Bronchial epithelial cell (primary cell): ENCODE data around the gene LAMA2. TPM values are rescaled to one million over a fixed set of nuclear protein-coding genes. Genes with fewer than 3 reads are reported as not detected.

Experiments
- DNase-seq: peaks from one replicate; pipeline ENCODE4 v3.0.0-alpha.2; 2010; ENCODE audit warnings: low read depth
- FAIRE-seq: peaks from 2 replicates; lab custom pipeline; 2011; peaks lifted over from hg19 to GRCh38; lab: Jason Lieb, UNC
- H3K27me3 ChIP-seq: 2 replicates; pipeline ENCODE4 v1.5.1; 2011; ENCODE audit warnings: low read length; ENCODE audit not compliant: control insufficient read depth, insufficient read depth
- H3K36me3 ChIP-seq: 2 replicates; pipeline ENCODE4 v1.5.1; 2011; ENCODE audit warnings: low read length; ENCODE audit not compliant: control insufficient read depth, insufficient read depth
- H3K4me3 ChIP-seq: 2 replicates; pipeline ENCODE4 v1.5.1; 2011; ENCODE audit warnings: mild to moderate bottlenecking, low read depth, low read length, control low read depth
- total RNA-seq: library from RNA; depleted of rRNA; stranded (reverse); fragments of >200 nt; gene quantifications from 2 replicates; pipeline ENCODE4 v1.2.1, GENCODE V29; 2014
- TF ChIP-seq, protein P1 (sequence below): IDR thresholded peaks from 2 replicates; pipeline ENCODE4 v1.5.1; 2011; ENCODE audit warnings: mild to moderate bottlenecking, moderate library complexity, low read length, control low read depth, inconsistent platforms; ENCODE audit not compliant: insufficient read depth, severe bottlenecking

LAMA2 gene
- total RNA-seq, 1 donor from 2014 or later = 2.6 TPM

DNA sequence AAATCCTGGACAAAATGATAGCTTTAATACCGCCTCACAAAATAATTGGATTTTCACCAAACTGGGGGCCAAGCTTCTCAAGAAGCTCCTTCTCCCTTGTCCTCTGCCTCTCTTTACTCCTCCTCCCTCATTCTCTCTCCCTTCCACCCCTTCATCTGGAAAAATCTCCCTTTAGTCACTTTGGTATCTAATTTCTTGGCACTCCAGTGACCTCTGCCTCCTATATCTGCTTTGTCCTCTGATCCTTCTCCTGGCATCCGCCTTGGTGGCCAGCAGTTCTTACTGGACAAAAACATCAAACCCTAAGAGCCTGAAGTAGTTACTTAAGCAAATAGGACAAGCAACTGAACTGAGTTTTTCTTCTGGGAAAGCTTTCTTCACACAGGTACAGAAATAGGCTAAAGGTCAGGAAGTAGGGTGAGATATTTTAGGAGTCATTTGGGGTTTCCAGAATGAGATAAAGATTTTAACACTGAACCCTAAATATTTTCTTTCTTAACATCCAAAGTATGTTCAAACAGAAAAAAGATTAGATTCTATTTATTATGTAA lies 606.4 kb downstream of the LAMA2 start:
- Histone ChIP-seq H3K27me3 (no peaks in the 10 kb centered on the region), H3K4me3 (no peak overlapping the region), H3K36me3 (no peaks in the 10 kb centered on the region)
- no peak for FAIRE-seq
- TF ChIP-seq, protein P1, sequence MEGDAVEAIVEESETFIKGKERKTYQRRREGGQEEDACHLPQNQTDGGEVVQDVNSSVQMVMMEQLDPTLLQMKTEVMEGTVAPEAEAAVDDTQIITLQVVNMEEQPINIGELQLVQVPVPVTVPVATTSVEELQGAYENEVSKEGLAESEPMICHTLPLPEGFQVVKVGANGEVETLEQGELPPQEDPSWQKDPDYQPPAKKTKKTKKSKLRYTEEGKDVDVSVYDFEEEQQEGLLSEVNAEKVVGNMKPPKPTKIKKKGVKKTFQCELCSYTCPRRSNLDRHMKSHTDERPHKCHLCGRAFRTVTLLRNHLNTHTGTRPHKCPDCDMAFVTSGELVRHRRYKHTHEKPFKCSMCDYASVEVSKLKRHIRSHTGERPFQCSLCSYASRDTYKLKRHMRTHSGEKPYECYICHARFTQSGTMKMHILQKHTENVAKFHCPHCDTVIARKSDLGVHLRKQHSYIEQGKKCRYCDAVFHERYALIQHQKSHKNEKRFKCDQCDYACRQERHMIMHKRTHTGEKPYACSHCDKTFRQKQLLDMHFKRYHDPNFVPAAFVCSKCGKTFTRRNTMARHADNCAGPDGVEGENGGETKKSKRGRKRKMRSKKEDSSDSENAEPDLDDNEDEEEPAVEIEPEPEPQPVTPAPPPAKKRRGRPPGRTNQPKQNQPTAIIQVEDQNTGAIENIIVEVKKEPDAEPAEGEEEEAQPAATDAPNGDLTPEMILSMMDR = no peak
- peak; percentile 47 for DNase-seq

DNA sequence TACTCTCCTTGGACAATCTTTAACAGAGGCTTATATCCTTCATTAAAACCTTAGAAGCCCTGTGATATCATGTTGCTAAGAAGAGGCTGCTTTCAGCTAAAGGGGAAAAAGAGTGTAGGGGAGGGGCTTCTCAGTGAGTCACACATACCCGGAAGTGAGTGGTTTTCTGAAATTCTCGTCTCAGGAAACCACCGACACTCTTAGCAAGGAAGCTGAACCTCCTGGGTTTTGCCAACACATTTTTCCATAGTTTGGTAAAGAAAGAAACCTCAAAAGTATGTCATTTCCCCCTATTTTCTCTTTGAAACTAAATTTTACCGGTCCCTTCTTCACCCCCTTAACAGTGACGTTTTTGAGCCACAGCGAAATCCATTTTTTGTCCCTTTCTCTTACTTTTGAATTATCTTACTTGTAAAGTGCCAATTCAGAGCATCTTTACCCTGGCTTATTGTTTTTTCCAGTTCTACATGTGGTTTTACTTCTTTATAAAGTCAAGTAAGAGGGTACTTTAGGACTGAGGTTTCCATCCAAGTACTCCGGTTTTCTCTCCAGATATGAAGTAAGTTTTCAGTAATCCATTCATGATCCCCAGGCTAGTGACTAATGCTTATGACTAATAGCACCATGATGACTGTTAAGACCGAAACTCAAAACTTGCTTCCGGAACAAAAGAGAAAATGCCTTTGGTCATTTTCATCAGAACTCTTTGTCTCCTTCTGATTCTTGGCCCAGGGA lies 607.8 kb downstream of the LAMA2 start:
- peak; percentile 43 for FAIRE-seq
- Histone ChIP-seq H3K36me3 (no peaks in the 10 kb centered on the region), H3K4me3 (peak overlapping the region; percentile 31), H3K27me3 (no peaks in the 10 kb centered on the region)
- peak; percentile 98 for DNase-seq
- TF ChIP-seq, protein P1 = no peak

DNA sequence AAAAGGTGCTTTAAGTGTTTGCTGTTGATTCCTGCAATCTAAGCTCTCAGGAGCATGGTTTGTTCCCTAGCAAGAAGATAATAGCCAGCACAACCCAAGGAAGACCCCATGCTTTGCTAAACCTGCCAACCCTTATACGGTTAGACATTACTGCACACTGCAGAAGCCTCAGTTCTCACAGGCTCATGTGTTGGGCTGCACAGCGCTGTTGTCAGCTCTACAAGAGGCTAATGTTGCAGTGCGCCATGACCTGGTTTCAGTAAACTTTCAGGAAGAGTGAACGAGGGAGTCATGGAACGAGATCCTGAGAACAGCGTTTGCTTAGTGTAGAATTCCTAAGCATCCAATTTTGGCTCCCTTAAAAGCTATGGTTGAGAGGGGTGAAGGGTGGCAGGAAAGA lies 608.5 kb downstream of the LAMA2 start:
- no peaks in the 10 kb centered on the region for H3K36me3 ChIP-seq
- no peak overlapping the region for H3K4me3 ChIP-seq
- no peak for DNase-seq
- TF ChIP-seq, protein P1 = no peak
- H3K27me3 ChIP-seq = no peaks in the 10 kb centered on the region
- no peak for FAIRE-seq

DNA sequence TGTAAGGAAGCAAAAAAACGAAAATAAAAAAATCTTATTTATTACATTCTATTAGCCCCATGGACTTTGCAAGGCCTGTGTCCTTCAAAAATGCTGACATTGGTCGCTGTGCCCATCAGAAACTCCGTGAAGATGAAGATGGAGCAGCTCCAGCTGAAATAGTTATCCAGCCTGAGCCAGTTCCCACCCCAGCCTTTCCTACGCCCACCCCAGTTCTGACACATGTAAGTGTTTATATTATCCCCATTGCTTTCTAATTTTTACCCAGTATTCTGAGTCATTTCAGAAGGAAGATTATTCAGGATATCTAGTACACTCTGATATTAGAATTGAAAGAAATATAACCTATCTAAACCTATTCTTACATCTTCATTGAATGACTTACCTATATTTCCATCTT lies 609.3 kb downstream of the LAMA2 start:
- Histone ChIP-seq H3K36me3 (no peaks in the 10 kb centered on the region), H3K27me3 (no peaks in the 10 kb centered on the region), H3K4me3 (no peak overlapping the region)
- no peak for DNase-seq
- TF ChIP-seq, protein P1 = no peak
- FAIRE-seq = no peak

DNA sequence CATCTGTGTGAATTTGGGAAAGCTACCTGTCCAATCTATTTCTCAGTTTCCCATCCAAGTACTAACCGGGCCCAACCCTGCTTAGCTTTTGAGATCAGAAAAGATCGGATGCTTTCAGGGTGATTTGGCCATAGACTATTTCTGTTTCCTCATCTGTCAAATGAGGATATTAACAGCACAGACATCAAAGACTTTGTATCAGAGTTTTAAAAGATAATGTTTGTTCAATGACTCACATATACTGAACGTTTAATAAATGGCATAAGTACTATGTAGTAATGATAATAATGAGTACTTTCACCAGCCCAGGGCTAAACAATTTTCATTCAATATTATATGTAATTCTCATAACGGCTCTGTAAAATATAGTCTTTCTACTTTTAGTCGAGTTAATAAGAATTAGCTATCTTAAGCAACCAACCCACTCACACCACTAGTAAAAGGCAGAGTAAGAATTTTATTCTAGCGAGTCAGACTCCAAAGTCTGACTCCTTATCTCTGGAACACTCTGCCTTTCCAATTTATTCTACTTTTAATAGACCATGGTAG lies 610.5 kb downstream of the LAMA2 start:
- Histone ChIP-seq H3K27me3 (no peaks in the 10 kb centered on the region), H3K4me3 (no peak overlapping the region), H3K36me3 (no peaks in the 10 kb centered on the region)
- DNase-seq = peak; percentile 92
- TF ChIP-seq, protein P1 = no peak
- FAIRE-seq = no peak
